Heart left ventricle (tissue), 16 donors: ENCODE results near the gene SAMD11. TPM values are rescaled to one million over a fixed set of nuclear protein-coding genes. Genes with fewer than 3 reads are reported as not detected.

ENCODE experiments used
- ATAC-seq, 4 donors: fragments of 200-7000 bp; cut with Tn5 transposase; one replicate each; pipeline ENCODE4 v1.9.1; 2020 to 2022; ENCODE audit warnings: moderate library complexity in 4 of 4, mild to moderate bottlenecking in 3 of 4, moderate number of reproducible peaks in 1 of 4
- DNase-seq, 5 donors: peaks; one replicate each; pipeline ENCODE4 v3.0.0-alpha.2; 2020
- H3K27ac ChIP-seq, 12 donors: fragments of 200-600 bp; sonication (generic) in 4 of 12; one replicate each; pipeline versions ENCODE4 v1.5.0 to v1.8.0; 2016 to 2022; ENCODE audit warnings: mild to moderate bottlenecking in 2 of 12
- H3K27me3 ChIP-seq, 9 donors: fragments of 200-600 bp; sonication (generic) in 2 of 9; one replicate each; pipeline versions ENCODE4 v1.5.1 to v1.8.0; 2016 to 2022; ENCODE audit warnings: mild to moderate bottlenecking in 3 of 9
- H3K36me3 ChIP-seq, 9 donors: fragments of 200-600 bp; sonication (generic) in 2 of 9; one replicate each; pipeline versions ENCODE4 v1.5.0 to v1.8.0; 2018 to 2022; ENCODE audit warnings: mild to moderate bottlenecking in 2 of 9
- H3K4me1 ChIP-seq, 12 donors: fragments of 200-600 bp; sonication (generic) in 4 of 12; one replicate each; pipeline versions ENCODE4 v1.5.0 to v1.8.0; 2016 to 2022; ENCODE audit warnings: mild to moderate bottlenecking in 3 of 12
- H3K4me3 ChIP-seq, 12 donors: fragments of 200-600 bp; sonication (generic) in 4 of 12; one replicate each; pipeline versions ENCODE4 v1.5.0 to v1.8.0; 2017 to 2022; ENCODE audit warnings: mild to moderate bottlenecking in 9 of 12, moderate library complexity in 4 of 12
- H3K9me3 ChIP-seq, 12 donors: fragments of 200-600 bp; sonication (generic) in 4 of 12; one replicate each; pipeline versions ENCODE4 v1.5.0 to v1.8.0; 2016 to 2022; ENCODE audit warnings: mild to moderate bottlenecking in 1 of 12
- POLR2A ChIP-seq, 2 donors: fragments of 450-650 bp; IDR thresholded peaks; one replicate each; pipeline ENCODE4 v1.6.1; 2017; ENCODE audit warnings: antibody characterized with exemption in 2 of 2, mild to moderate bottlenecking in 2 of 2, moderate library complexity in 2 of 2
- WGBS, 4 donors: extraction: QIAGEN DNeasy Blood & Tissue Kit in 2 of 4; methylation state at CpG; one replicate each; pipeline versions ENCODE4 v1.1.5 to v1.1.7; 2013 to 2018; 5-methylcytosine and 5-hydroxymethylcytosine counted together
- intact Hi-C, 10 donors: fragments of 100-400 bp; cut with DNase I; formaldehyde crosslinking; loops; one replicate each; pipeline versions ENCODE4 v1.11.1 to v1.14.2; 2022
- polyA plus RNA-seq, 2 donors: library from polyadenylated mRNA; stranded (reverse); fragments of 200-250 nt; gene quantifications; one replicate each; pipeline ENCODE4 v1.2.3, GENCODE V29; 2013
- total RNA-seq, 9 donors: library from RNA; depleted of rRNA in 2 of 9; stranded (reverse); fragments of >200 nt in 2 of 9; fragmentation: NEBNext Ultra II Directional in 3 of 9; extraction: Animal tissue kit (Norgen Biotek cat#: 25700) in 3 of 9; gene quantifications; one replicate each; pipeline versions ENCODE4 v1.1.0 to v1.2.4, GENCODE V29; 2016 to 2023
- TF ChIP-seq, protein P1 (sequence below), 12 donors: fragments of 200-600 bp; sonication (generic) in 4 of 12; IDR thresholded peaks; one replicate each; pipeline versions ENCODE4 v1.5.0 to v1.8.0; 2018 to 2022; ENCODE audit warnings: antibody characterized with exemption in 12 of 12, mild to moderate bottlenecking in 5 of 12
- donor health status: ischemic (EF 13 %, LVEDD 7.1; RV severe dilation, severe dysfunction).
- donor health status: healthy with polysubstance abuse.
- donor health status: DM: no; HTN: yes; CAD: no.
- donor health status: DM: no; HTN: no; CAD: no.
- donor health status: ischemic (EF 25% LVEDD 6.9; RV normal size, moderate dysfunction).
- donor health status: ischemic (EF 25% LVEDD 5.7; RV mildly dilated, moderate dysfunction).
- donor health status: healthy.
- donor health status: DM: yes; HTN: yes; CAD: no.
- donor health status: ischemic (EF 35%, LVEDD 5.7; RV mildly dilated, moderate dysfunction).
- donor health status: nonischemic (EF 11% LVEDD 7.7; RV severe dilation, severe dysfunction).
- donor health status: DM: yes; HTN: yes; CAD: no.
- donor health status: PGD.
- donor health status: ischemic (EF 29% LVEDD 5.4; RV normal size, mild dysfunction).
- donor health status: nonischemic (EF 23%, LVEDD 6.1; RV moderate dilation, normal function).

SAMD11 gene
- total and polyA plus RNA-seq, 11 donors = 0.38 to 3.2 (median 0.96) TPM

DNA sequence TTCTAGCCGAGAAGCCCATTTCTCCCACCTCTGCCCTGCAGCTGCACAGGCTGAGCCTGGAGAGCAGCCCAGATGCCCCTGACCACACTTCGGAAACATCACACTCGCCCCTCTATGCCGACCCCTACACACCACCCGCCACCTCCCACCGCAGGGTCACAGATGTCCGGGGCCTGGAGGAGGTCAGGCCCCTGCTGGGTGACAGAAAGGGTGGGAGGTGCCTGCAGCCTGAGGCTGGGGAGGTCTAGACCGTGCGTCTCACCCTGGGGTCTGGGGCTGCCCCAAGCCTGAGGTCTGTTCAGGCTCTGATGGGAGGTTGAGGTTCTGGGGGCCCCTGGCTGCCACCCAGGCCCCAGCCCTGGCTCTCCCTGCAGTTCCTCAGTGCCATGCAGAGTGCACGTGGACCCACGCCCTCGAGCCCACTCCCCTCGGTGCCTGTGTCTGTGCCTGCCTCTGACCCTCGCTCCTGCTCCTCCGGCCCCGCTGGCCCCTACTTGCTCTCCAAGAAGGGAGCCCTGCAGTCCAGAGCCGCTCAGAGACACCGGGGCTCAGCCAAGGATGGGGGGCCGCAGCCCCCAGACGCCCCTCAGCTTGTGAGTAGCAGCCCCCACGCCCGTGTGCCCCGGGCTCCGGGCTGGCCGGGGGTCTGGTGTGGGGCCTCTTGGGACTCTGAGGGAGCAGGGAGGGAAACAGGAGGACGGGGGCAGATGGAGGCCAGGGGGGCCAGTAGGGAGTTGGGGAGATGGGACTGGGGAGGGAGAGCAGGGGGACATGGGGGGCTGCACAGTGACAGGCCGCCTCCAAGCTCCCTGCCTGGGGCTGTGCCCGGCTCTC lies 50.0 kb downstream of the SAMD11 start:
- no peak for TF ChIP-seq POLR2A (IDR thresholded peaks at IDR 0.05)
- TF ChIP-seq, protein P1, sequence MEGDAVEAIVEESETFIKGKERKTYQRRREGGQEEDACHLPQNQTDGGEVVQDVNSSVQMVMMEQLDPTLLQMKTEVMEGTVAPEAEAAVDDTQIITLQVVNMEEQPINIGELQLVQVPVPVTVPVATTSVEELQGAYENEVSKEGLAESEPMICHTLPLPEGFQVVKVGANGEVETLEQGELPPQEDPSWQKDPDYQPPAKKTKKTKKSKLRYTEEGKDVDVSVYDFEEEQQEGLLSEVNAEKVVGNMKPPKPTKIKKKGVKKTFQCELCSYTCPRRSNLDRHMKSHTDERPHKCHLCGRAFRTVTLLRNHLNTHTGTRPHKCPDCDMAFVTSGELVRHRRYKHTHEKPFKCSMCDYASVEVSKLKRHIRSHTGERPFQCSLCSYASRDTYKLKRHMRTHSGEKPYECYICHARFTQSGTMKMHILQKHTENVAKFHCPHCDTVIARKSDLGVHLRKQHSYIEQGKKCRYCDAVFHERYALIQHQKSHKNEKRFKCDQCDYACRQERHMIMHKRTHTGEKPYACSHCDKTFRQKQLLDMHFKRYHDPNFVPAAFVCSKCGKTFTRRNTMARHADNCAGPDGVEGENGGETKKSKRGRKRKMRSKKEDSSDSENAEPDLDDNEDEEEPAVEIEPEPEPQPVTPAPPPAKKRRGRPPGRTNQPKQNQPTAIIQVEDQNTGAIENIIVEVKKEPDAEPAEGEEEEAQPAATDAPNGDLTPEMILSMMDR (IDR thresholded peaks at IDR 0.05) = no peak
- WGBS, 4 donors = 64 to 76% (median 69%) methylated on average over 26 to 28 of the region's 28 CpGs
- Histone ChIP-seq H3K4me1 (peaks cover 0 to 45% (median 10%) of the 10 kb centered on the region in 12 donors), H3K9me3 (no peaks in the 10 kb centered on the region), H3K4me3 (no peak overlapping the region), H3K27ac (peak overlapping the region in 2 of 12 donors; percentile 39 to 47), H3K36me3 (peaks cover 0 to 1% (median 0%) of the 10 kb centered on the region in 9 donors), H3K27me3 (peaks cover 0 to 64% (median 37%) of the 10 kb centered on the region in 9 donors)
- peak in 1 of 5 donors; percentile 21 for DNase-seq
- peak in 3 of 4 donors; percentile 1 to 10 (median 9) for ATAC-seq
- intact Hi-C loops = loop anchor here in 1 of 10 donors (10.0 kb wide), 1 partner anchor 521 kb away; no protein-coding TSS in a partner anchor

DNA sequence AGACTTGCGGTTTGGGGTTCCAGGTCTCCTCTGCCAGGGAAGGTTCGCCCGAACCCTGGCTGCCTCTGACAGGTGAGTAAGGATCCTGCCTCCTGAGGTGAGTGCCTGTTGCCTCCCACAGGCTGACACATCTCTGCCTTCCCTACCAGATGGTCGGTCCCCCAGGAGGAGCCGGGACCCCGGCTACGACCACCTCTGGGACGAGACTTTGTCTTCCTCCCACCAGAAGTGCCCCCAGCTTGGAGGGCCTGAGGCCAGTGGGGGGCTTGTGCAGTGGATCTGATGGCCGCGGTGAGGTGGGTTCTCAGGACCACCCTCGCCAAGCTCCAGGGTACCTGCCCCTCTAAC lies 50.5 kb downstream of the SAMD11 start:
- Histone ChIP-seq H3K36me3 (peaks cover 0 to 4% (median 0%) of the 10 kb centered on the region in 9 donors), H3K9me3 (no peaks in the 10 kb centered on the region), H3K4me3 (no peak overlapping the region), H3K27me3 (peaks cover 0 to 64% (median 37%) of the 10 kb centered on the region in 9 donors), H3K27ac (no peak overlapping the region), H3K4me1 (peaks cover 0 to 51% (median 11%) of the 10 kb centered on the region in 12 donors)
- no peak for TF ChIP-seq POLR2A (IDR thresholded peaks at IDR 0.05)
- TF ChIP-seq, protein P1 (IDR thresholded peaks at IDR 0.05) = no peak
- WGBS, 4 donors = 71 to 84% (median 78%) methylated on average over 10 to 11 of the region's 11 CpGs
- intact Hi-C loops = loop anchor here in 1 of 10 donors (10.0 kb wide), 1 partner anchor 521 kb away; no protein-coding TSS in a partner anchor
- ATAC-seq (no peak), DNase-seq (peak in 1 of 5 donors; percentile 15)

DNA sequence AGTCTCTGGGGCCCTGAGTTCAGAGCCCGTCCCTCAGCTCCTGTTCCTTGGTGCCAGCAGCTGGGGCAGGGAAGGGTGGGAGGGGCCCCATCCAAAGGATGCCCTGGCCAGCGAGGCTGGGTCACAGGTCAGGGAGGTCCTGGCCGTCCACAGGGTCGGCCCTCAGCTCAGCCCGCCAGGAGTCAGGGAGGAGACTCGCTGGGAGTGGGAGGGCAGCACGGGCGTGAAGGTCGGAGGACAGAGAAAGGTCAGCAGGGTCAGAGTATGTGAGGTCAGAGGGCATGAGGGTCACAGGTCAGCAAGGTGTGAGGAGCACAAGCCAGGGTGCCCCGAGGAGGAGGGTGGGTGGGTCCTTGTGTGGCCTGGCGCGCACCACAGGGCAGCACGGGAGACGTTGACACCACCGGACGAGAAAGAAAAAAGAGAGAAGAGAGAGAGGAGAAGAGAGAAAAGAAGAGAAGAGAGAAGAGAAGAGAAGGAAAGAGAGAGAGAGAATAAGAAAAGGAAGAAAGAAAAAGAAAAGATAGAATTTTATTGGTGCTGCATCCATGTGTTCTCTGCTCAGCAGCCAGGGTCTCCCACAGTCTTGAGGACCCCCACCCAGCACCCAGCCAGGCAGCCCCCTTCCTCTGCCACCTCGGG lies 51.1 kb downstream of the SAMD11 start:
- ATAC-seq (no peak), DNase-seq (peak in 1 of 5 donors; percentile 14)
- peaks cover 0 to 4% (median 0%) of the 10 kb centered on the region in 9 donors for H3K36me3 ChIP-seq
- H3K27ac ChIP-seq = peak overlapping the region in 1 of 12 donors; percentile 76
- intact Hi-C loops = loop anchor here in 1 of 10 donors (10.0 kb wide), 1 partner anchor 520 kb away; no protein-coding TSS in a partner anchor
- H3K9me3 ChIP-seq = no peaks in the 10 kb centered on the region
- H3K4me3 ChIP-seq = no peak overlapping the region
- TF ChIP-seq, protein P1 (IDR thresholded peaks at IDR 0.05) = no peak
- TF ChIP-seq POLR2A (IDR thresholded peaks at IDR 0.05) = no peak
- 55 to 71% (median 59%) methylated on average over 15 to 17 of the region's 17 CpGs for WGBS, 4 donors
- peaks cover 0 to 65% (median 37%) of the 10 kb centered on the region in 9 donors for H3K27me3 ChIP-seq
- H3K4me1 ChIP-seq = peaks cover 0 to 55% (median 11%) of the 10 kb centered on the region in 12 donors
